Hindlimb muscle (tissue), 1 donor: ENCODE measurements around the gene PDGFD. TPM values are rescaled to one million over a fixed set of nuclear protein-coding genes. Genes with fewer than 3 reads are reported as not detected.
A peak's percentile ranks its signal among the peaks of the same experiment; 100 is the strongest.

ENCODE experiments used
- DNase-seq: peaks from one replicate; pipeline ENCODE4 v3.0.0-alpha.2; 2013
- polyA plus RNA-seq: library from polyadenylated mRNA; unstranded; fragments of 120-200 nt; gene quantifications from one replicate; pipeline ENCODE4 v1.2.1, GENCODE V29; 2013; ENCODE audit not compliant: insufficient read length

The PDGFD gene
- polyA plus RNA-seq, 1 donor, result 19.1 TPM

- DNase-seq, result no peak
Measured at GRCh38 chr11:103995896-103996295, 168.1 kb downstream of the PDGFD start.

GRCh38 chr11:103994518-103994917, 169.4 kb downstream of the PDGFD start:
- DNase-seq, result no peak

- DNase-seq, result no peak
Measured at GRCh38 chr11:103994094-103994493, 169.9 kb downstream of the PDGFD start.

- DNase-seq, result no peak
Measured at GRCh38 chr11:103993507-103993906, 170.4 kb downstream of the PDGFD start.

- DNase-seq, result no peak
Measured at GRCh38 chr11:103988595-103988969, 175.4 kb downstream of the PDGFD start.

- DNase-seq, result no peak
Measured at GRCh38 chr11:103987629-103988594, 176.0 kb downstream of the PDGFD start.

GRCh38 chr11:103985041-103985440, 178.9 kb downstream of the PDGFD start:
- no peak for DNase-seq

GRCh38 chr11:103980108-103980507, 183.8 kb downstream of the PDGFD start:
- DNase-seq, result peak; percentile 29

- DNase-seq, result no peak
Measured at GRCh38 chr11:103978616-103979595, 185.0 kb downstream of the PDGFD start.

- DNase-seq, result no peak
Measured at GRCh38 chr11:103972013-103972412, 191.9 kb downstream of the PDGFD start.

GRCh38 chr11:103970701-103971249, 193.2 kb downstream of the PDGFD start:
- no peak for DNase-seq

GRCh38 chr11:103968685-103969084, 195.3 kb downstream of the PDGFD start:
- DNase-seq, result no peak

- DNase-seq, result no peak
Measured at GRCh38 chr11:103967985-103968384, 196.0 kb downstream of the PDGFD start.

- no peak for DNase-seq
Measured at GRCh38 chr11:103964390-103964789, 199.6 kb downstream of the PDGFD start.

- DNase-seq, result no peak
Measured at GRCh38 chr11:103963648-103964047, 200.3 kb downstream of the PDGFD start.

- no peak for DNase-seq
Measured at GRCh38 chr11:103961010-103961409, 202.9 kb downstream of the PDGFD start.

GRCh38 chr11:103960108-103960507, 203.8 kb downstream of the PDGFD start:
- no peak for DNase-seq

- no peak for DNase-seq
Measured at GRCh38 chr11:103959279-103959942, 204.5 kb downstream of the PDGFD start.

GRCh38 chr11:103958475-103959215, 205.3 kb downstream of the PDGFD start:
- DNase-seq, result no peak

GRCh38 chr11:103953797-103954486, 210.0 kb downstream of the PDGFD start:
- DNase-seq, result no peak

GRCh38 chr11:103949781-103950180, 214.2 kb downstream of the PDGFD start:
- no peak for DNase-seq
